Stimulated activated CD4-positive, alpha-beta T cell treated with anti-CD3 and anti-CD28 coated beads, Interleukin-4, amount 100 ng/mL, for 1 hour (primary cell): Measurements from ENCODE around the gene SLC6A3.
"Not testable (repeated sequence)": the region's sequence is repeated elsewhere in the genome, so short reads cannot be mapped to it uniquely, and the experiment has no call there.

Experiments used
- DNase-seq: peaks from one replicate; pipeline ENCODE4 v3.0.0-alpha.2; 2020

Gene SLC6A3

DNA sequence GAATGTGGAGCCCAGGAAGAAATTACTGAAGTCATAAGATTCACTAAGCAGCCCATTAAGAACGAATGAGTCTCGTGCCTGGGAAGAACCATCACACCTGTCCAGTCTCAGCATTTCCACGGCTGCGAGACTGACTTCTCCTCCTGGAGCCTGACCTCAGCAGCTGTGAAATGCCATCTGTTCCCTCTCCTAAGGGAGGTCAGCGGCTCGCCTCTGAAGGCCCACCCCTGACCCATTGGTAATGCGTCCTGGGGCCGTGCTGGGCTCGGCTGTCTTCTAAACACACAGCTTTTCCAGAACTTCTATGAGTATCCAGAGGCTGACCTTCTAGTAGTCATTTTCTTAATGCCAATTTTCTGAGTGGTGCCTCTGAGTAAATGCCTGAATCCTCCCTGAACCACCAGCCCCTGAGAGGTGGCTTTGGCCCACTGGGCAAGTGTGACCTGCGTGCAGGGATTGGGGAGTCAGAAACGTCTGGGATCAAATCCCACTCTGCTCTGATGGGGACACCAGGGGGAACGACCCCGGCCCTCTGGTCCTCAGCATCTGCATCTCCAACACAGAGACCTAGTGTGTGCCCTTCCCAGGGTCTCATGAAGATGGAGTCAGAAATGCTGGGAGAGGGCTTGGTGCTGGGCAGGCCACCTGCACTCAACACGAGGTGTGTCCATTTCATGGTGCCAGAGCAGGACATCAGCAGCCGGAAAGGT lies 5.7 kb downstream of the SLC6A3 start:
- no peak for DNase-seq

- DNase-seq: no peak
Observed at GRCh38 chr5:1438871-1439270, 6.4 kb downstream of the SLC6A3 start.

DNA sequence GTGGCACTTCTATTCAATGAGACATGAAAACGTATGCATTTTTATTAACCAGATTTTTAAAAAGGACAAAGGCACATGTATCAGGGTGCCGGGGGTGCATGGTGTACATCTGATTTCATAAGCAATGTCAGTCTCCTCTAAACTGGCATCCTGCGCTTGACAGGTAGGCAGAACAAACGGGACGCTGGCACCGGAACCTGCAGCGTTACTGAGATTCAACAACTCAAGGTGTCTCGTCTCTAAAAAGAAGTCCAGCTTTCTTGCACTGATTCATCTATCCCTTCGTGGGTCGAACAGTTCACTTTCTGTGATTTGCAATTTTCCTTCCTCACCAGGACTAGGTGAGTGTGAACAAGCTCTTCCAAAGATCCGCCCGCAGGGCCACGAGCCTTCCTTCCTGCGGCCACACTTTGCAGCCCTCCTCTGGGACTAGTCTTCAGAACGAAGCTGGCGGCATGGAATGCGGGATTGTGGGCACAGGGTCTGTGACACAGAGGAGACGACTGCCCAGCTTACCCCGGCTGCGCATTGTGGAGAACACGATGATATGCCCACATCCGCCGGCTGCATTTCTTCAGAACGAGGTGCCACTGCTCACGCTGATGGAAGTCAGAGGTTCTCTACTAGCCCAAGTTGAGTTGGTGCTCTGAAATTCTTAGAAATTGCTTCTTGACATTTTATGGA lies 7.2 kb downstream of the SLC6A3 start:
- DNase-seq: no peak

DNA sequence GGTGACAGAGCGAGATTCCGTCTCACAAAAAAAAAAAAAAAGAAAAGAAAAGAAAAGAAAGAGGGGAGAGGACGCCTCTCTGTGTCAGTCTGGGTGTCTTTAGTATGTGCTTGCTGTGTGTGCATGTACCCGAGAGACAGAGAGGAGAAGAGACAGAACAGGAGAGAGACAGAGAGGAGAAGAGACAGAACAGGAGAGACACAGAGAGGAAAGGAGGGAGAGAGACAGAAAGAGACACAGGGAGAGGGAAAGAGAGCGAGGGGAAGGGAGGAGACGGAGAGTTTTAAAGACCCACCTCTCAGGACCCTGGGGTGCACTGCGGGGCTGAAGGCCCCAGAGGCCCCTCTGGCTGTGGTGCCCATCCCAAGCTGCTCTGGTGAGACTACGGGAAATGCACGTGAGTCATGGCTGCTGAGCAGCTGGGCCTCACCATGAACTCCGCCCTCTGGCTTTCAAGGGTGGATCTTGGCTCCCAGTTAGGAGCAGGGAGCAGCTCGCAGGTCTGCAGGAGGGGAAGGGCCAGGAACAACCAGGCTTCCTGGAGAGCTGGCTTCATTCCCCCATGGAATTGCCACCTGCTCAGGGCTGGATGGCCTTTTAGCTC lies 7.9 kb downstream of the SLC6A3 start:
- DNase-seq: no peak

GRCh38 chr5:1436681-1437080 lies 8.6 kb downstream of the SLC6A3 start:
- DNase-seq: no peak

- no peak for DNase-seq
Observed at GRCh38 chr5:1436036-1436435, 9.2 kb downstream of the SLC6A3 start.

- DNase-seq: no peak
Observed at GRCh38 chr5:1435369-1435768, 9.9 kb downstream of the SLC6A3 start.

- no peak for DNase-seq
Observed at GRCh38 chr5:1432296-1432695, 12.9 kb downstream of the SLC6A3 start.

DNA sequence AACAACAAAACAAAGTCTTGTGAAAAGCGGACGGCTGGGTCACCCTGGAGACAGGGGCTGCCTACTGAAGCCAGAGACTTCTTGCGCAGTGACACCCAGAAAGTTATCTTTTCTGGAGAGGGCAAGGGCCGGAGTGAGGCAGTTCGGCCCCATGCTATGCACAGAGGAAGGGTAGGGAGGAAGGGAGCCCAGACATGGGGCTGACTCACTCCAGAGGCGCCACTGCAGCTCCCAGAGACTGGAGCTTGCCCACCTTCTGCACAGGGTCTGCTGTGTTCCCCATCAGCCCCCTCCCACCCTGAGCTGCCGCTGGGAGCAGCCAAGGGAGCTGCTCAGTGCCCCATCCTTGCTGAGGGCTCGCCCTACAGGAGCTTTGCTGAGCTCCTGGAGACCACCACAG lies 13.3 kb downstream of the SLC6A3 start:
- no peak for DNase-seq

DNA sequence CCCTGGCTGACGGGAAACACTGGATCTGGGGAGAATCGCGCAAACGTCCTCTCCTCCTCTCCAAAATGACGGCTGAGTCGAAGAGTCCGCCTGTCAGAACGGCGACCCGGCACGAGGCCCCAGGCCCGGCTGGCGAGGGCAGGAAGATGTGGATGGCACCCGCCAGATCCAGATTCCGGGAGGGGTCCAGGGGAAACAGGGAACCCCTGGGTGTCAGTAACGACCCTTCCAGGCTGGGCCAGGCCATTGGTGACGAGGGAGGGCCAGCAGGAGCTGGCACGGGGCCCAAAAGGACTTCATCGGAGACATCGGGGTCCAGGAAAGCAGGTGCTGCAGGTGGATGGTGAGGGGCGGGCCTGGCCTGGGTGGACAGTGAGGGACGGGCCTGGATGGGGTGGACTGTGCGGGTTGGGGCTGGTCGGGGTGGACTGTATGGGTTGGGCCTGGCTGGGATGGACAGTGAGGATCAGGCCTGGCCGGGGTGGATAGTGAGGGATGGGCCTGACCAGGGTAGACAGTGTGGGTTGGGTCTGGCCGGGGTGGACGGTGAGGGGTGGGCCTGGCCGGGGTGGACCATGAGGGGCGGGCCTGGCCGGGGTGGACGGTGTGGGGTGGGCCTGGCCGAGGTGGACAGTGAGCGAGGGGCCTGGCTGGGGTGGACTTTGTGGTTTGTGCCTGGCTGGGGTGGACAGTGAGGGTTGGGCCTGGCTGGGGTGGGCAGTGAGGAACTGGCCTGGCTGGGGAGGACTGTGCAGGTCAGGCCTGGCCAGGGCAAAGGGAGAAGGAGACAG lies 14.0 kb downstream of the SLC6A3 start:
- no peak for DNase-seq

GRCh38 chr5:1430121-1430795 lies 15.0 kb downstream of the SLC6A3 start:
- DNase-seq: no peak

DNA sequence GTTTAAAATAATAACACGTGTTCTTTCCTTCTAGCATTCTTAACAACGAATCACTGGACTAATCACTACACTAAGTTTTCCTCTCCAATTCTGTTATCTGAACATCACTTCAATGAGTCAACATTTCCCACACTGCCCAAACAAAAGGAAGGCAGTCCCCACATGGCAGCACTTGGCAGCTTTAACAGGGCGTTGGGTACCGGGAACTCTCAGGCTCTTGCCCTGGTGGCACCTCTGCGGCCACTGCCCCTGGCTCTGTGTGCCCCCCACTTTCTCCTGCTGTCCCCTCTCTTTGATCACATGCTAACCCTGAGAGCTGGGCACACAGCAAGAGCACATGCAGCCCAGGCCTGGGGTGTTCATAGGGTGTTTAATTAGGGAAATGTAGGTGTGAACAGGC lies 15.7 kb downstream of the SLC6A3 start:
- no peak for DNase-seq

DNA sequence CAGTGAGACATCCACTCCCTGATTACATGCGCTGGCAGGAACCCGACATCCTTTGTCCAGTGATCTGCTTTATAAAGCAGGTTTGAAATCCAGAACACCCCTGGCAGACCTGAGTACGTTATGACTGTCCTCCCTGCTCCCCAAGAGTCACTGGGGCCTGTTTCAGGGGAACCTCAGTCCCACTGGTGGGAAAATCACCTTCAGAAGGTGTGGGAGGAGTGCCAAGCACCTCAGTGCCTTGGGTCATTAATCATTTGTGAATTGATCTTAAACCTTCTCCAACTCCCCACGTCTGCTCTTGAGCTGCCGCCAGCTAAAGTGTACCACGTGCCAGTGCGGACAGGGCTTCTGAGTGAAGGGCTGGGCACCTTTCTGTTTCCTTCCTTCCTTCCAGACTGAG lies 16.2 kb downstream of the SLC6A3 start:
- no peak for DNase-seq

- no peak for DNase-seq
Observed at GRCh38 chr5:1428107-1428506, 17.1 kb downstream of the SLC6A3 start.

- no peak for DNase-seq
Observed at GRCh38 chr5:1424716-1425115, 20.5 kb downstream of the SLC6A3 start.

GRCh38 chr5:1423901-1424603 lies 21.2 kb downstream of the SLC6A3 start:
- DNase-seq: no peak

- not testable (repeated sequence) for DNase-seq
Observed at GRCh38 chr5:1422522-1422921, 22.7 kb downstream of the SLC6A3 start.

DNA sequence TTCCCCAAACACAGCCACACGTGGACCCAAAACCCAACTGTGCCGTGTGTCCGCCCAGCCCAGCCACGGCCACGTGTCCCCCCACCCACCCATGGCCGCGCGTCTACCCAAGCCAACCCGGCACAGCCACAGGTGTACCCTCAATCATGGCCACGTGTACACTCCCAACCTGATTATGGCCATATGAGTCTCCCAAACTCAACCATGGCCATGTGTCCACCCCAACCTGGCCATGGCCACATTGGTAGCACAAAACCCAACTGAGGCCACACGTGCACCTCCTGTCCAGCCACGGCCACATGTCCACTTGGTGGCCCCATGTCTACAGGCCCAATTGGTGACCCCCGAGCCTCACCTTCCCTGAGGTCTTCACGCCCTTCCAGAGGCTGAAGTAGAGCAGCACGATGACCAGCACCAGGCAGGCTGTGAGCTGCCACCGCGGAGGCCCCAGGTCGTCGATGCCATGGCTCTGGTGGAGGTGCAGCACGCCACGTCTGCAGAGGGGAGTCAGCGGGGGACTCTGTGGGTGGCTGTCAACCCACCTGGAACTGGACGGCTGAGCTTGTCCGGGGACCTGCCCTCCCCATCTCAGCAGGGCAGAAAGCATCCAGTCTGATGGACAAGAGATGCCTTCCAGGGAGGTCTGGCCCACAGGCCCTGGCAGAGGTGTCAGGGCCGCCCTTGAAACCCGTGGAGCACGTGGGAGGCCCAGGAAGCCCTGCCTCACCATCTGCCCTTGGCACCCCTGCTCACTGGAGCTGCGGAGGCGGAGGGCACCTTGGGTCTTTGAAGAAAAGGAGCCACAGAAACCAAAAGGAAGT lies 23.5 kb downstream of the SLC6A3 start:
- no peak for DNase-seq

DNA sequence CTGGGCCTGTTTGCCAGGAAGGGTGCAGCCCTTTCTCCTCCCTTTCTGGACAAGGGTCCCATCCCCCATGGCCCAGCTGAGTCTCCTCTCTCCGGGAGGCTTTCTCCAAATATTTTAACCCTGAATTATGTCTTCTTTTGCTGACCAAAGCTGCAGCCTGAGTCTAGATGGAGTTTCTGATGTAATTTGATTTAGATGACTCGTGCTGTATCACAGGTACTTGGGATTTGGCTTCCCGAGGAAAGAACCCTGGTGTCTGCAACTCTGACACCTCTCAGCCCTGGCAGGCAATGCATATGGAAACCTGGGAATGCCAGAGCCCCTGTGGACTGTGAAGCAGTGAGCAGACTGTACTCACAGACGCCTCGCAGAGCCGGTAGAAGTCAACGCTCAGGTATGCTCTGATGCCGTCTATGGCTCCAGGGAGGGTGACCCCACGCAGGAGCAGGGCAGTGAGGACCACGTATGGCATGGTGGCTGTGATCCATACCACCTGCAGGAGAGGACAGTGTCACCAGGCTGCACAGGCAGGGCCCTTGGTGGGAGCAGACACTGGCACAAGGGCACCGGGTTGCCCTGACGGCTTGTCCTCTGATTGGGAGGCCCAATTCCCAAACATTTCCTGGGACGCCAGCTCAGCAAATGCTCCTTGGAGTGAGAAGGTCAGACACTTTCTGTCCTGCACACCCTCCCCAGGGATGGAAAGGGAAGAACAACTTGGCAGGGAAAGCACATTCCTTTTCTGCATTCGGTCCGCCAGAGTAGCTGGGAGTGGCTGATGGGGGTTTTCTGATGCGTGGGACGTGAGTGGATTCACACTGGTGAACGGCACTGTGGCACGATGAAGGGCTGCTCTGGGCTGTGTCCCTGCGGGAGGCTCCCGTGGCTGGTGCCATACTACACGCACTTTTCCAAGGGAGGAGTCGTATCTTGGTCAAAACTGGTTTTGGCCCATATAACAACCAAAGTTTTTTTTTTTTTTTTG lies 24.7 kb downstream of the SLC6A3 start:
- no peak for DNase-seq
